ENCODE results near the gene KRTAP4-5.

- TF ChIP-seq CTCF (optimal IDR thresholded peaks at IDR 0.05 in 1 of 3, IDR thresholded peaks at IDR 0.05 in 1 of 3, conservative IDR thresholded peaks at IDR 0.05 in 1 of 3; ENCODE audit: extremely low read depth in 1 of 3, insufficient read depth in 2 of 3, low read length in 3 of 3): no peak
- no peak for TF ChIP-seq EZH2 (IDR thresholded peaks at IDR 0.05; ENCODE audit: low read length)
Measured at GRCh38 chr17:41178843-41179616, 29.4 kb upstream of the KRTAP4-5 start.
